Measurements from ENCODE around the gene SRRT.

GRCh38 chr7:100891568-100892247 is 16.8 kb downstream of the SRRT start:
- TF ChIP-seq JUND (IDR thresholded peaks at IDR 0.05): no peak
- TF ChIP-seq CTCF (IDR thresholded peaks at IDR 0.05; ENCODE audit: low read depth, low read length, missing input control): no peak
- TF ChIP-seq GABPA (IDR thresholded peaks at IDR 0.05 in 1 of 2, conservative IDR thresholded peaks at IDR 0.05 in 1 of 2): no peak
- no peak for TF ChIP-seq REST (IDR thresholded peaks at IDR 0.05)

All from liver (tissue), 3 donors.